SW 1271 (cell line): ENCODE measurements around the gene CXXC5.
"Not testable (repeated sequence)": the region's sequence is repeated elsewhere in the genome, so short reads cannot be mapped to it uniquely, and the experiment has no call there.

Source experiments
- DNase-seq, 2 experiments: peaks; one replicate each; lab custom pipeline; 2025; lab: John Stamatoyannopoulos, UW

The CXXC5 gene

DNA sequence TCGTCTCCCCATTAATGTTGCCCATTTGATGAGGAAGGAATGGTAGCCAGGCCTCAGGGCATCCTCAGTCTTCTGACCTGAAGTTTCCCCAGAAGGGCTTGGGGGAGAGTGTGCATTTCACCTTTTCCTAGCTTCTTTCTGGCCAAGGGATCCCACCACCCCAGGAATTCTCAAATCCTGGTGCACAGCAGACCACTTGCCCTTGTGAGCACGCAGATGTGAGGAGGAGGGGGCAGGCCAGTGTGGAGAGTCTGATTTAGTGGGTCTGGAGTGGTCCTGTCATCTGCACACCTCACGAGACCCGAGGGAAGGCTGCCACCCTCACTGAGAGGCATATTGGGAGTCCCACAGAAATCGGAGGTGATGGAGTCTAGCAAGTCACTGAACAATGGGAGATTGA is 64.3 kb downstream of the CXXC5 start:
- DNase-seq, result no peak

DNA sequence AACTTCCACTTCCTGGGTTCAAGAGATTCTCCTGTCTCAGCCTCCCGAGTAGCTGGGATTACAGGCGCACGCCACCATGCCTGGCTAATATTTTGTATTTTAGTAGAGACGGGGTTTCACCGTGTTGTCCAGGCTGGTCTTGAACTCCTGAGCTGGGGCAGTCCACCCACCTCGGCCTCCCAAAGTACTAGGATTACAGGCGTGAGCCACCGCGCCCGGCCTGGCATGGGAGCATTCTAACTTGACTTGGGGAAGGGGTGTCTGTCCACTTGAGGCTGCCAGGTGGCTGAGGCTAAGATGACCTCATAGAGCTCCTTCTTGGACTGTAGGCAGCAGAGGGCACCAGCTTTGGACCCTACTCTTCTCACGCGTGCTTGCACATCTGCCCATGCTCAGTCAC is 65.7 kb downstream of the CXXC5 start:
- DNase-seq, result not testable (repeated sequence)

DNA sequence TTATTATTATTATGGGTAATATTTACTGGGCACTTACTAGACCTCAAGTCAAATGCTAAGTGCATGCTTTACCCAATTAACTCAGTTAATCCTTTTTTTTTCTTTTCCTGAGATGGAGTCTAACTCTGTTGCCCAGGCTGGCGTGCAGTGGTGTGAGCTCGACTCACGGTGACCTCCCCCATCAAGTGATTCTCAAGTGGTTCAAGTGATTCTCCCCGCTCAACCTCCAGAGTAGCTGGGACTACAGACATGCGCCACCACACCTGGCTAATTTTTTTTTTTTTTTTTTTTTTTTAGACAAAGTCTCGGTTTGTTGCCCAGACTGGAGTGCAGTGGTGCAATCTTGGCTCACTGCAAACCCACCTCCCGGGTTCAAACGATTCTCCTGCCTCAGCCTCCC is 69.1 kb downstream of the CXXC5 start:
- no peak for DNase-seq

DNA sequence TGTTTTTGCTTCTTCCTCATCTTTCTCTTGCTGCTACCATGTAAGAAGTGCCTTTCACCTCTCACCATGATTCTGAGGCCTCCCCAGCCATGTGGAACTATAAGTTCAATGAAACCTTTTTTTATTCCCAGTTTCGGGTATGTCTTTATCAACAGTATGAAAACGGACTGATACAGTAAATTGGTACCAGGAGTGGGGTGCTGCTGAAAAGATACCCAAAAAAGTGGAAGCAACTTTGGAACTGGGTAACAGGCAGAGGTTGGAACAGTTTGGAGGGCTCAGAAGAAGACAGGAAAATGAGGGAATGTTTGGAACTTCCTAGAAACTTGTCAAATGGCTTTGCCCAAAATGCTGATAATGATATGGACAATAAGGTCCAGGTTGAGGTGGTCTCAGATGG is 70.3 kb downstream of the CXXC5 start:
- DNase-seq, result not testable (repeated sequence)

DNA sequence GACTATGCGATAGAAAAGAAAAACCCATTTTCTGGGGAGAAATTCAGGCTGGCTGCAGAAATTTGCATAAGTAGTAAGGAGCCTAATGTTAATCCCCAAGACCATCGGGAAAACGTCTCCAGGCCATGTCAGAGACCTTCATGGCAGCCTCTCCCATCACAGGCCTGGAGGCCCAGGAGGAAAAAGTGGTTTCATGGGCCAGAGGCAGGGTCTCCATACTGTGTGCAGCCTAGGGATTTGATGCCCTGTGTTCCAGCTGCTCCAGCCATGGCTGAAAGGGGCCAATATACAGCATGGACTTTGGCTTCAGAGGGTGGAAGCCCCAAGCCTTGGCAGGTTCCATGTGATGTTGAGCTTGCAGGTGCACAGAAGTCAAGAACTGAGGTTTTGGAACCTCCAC is 71.8 kb downstream of the CXXC5 start:
- DNase-seq, result not testable (repeated sequence)

DNA sequence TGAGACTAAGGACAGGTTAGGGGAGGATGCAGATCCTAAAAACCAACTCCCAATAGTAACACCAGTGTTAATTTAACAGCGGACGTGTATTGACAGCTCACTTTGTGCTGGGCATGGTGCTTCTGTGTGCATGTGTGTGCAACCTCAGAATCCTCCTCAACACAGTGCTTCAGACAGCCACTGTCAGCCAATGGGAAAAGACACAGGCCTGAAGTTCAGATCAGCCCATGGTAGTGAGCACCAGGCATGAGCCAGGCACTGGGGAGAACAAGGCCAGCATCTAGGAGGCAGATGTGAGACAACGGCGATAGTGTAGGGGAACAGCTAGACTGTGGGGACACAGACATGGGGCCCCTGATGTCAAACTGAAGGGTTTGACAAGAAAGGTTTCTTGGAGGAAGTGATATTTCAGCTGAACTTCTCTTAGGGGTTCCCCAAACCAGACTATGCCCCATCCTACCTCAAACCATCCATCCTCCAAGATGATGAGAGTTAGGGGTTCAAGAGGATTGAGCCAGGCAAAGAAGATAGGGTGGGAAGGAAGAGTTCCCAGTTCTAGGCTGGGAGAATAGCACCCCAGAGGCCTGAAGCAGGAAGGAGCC is 75.9 kb downstream of the CXXC5 start:
- no peak for DNase-seq

DNA sequence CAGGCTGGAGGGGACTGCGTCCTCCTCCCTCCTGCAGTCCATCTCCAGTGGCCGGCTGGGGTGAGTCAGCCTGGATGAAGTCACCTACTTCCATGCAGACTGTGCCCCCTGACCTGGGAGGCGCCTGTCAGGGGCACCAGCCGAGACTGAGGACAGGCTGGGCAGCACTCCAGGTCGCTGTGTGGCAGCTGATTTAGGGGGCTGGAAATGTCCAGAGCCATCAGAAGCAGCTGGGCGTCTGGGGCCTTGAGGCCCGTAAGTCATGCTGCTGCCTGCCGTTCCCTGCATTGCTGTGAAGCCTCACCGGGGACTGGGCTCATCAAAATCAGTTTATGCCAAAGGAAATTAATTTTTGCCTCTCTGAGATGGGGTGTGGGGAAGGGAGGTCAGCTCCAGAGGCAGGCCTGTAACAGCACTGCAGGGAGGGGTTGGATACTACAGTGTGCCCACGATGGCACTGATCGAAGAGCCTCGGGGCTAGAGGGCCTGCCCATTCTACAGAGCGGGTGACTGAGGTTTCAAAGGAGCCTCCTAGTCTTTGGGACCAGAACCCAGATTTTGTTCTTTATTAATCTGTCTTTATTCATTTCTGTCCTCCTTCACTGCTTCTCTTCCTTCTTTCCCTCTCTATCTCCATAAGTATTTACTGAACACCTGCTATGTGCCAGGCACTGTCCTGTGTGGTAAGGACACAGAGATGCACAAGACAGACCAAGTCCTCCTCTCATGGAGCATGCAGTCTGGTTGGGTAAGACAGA is 77.1 kb downstream of the CXXC5 start:
- DNase-seq, result peak in 1 of 2 experiments; percentile 51

DNA sequence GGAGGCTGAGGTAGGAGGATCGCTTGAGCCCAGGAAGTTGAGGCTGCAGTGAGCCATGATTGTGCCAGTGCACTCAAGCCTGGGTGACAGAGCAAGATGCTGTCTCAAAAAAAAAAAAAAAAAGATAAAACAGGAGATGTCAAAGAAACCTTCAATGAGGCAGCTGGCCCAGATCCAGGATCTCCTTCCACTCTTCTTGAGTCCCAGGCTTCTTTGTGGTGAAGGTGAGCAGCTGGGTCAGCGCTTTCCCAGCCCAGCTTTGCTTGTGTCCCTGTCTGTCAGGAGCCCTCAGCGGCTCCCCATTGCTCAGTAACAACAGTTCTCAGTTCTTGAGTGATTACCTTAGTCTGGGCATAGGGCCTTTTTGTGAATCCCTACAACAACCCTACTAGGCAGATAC is 78.1 kb downstream of the CXXC5 start:
- no peak for DNase-seq

DNA sequence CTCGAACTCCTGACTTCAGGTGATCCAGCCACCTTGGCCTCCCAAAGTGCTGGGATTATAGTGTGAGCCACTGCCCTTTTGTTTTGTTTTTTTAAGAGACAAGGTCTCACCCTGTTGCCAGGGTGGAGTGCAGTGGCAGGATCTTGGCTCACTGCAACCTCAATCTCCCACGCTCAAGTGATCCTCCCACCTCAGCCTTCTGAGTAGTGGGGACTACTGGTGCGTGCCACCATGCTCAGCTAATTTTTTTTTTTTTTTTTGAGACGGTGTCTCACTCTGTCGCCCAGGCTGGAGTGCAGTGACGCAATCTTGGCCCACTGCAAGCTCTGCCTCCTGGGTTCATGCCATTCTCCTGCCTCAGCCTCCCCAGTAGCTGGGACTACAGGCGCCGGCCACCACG is 79.5 kb downstream of the CXXC5 start:
- DNase-seq, result not testable (repeated sequence)

DNA sequence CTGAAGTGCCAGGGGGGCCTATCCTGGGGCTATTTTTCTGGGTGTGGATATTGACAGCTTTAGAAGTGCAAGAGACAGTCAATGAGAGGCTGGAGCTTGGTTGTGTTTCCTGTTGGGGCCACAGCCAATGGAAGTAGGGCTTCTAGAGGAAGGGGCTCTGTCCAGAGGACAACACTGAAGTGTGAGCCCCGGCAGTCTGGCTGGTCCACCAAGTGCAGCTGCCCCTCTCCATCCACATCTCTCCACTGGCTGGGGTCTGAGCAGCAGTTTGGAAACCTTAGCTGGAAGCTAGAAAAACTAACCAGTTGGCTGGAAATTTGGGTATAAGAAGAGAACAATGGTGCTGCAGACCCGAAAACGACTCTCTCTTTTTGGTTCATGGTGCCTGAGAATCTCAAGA is 83.1 kb downstream of the CXXC5 start:
- DNase-seq, result no peak

DNA sequence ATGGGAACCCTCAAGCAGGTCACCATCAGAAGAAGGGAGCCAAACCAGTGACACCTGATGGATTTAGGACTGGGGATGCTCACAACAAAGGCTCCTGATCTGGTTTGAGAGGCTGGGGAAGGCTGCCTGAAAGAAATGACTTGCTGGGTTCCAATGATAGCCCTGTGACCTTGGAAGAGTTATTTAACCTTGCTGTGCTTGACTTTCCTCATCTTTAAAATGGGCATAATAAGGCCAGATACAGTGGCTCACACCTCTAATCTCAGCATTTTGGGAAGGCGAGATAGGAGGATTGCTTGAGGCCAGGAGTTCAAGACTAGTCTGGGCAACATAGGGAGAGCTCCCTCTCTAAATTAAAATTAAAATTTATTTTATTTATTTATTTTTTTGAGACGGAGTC is 83.9 kb downstream of the CXXC5 start:
- DNase-seq, result no peak

DNA sequence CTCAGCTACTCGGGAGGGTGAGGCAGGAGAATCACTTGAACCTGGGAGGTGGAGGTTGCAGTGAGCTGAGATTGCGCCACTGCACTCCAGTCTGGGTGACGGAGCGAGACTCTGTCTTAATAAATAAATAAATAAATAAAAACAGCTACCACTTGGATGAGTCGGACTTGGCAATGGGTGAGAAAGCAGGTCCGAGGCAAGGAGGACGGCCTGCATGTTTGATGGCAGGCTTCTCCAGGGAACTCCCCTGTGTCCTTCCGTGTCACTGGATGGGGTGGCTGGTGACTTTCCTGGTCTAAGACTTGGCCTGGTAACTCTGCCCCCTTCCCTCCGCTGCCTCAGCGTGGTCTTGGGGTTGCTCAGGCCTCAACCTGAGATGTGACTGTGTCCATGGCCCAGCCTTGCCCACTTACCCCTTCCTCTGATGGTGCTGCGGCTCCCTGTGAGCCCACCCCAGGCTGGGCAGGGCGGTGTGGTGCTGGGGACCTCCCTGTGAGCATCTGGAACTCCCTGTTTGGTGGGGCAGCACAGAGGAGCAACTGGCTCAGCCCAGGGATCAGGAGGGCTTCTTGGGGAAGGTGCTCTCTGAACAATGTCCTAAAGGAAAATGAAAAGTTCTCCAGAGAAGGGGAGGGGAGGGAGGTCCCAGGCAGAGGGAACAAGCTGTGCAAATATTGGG is 85.0 kb downstream of the CXXC5 start:
- no peak for DNase-seq
